ENCODE results near the gene OSGEPL1. TPM values are rescaled to one million over a fixed set of nuclear protein-coding genes. Genes with fewer than 3 reads are reported as not detected.
"Not testable (repeated sequence)": the region's sequence is repeated elsewhere in the genome, so short reads cannot be mapped to it uniquely, and the experiment has no call there.

Gene OSGEPL1
- total and polyA plus RNA-seq, 4 donors, result 3.3 to 14.8 (median 6.4) TPM

DNA sequence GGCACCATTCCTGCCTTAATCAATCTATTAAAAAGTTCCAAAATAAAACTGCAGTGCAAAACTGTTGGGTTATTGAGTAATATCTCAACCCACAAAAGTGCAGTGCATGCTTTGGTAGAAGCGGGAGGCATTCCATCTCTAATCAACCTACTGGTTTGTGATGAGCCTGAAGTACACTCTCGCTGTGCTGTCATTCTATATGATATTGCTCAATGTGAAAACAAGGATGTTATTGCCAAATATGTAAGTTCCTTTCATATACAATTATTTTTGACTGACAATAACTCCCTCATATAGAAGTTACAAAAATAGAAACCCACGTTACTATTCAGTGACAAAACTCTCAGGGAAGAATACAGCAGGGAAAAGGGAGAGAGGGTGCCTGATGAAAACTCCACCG lies 43.0 kb downstream of the OSGEPL1 start:
- ATAC-seq (ENCODE audit: insufficient read depth, low FRiP score), result no peak
- H3K27me3 ChIP-seq (ENCODE audit: control insufficient read depth in 3 of 3, insufficient read depth in 3 of 3, low read length in 2 of 3), result no peaks in the 10 kb centered on the region
- H3K4me3 ChIP-seq, result no peak overlapping the region
- no peak overlapping the region for H3K27ac ChIP-seq (ENCODE audit: low read depth in 1 of 2, low read length in 1 of 2)
- no peaks in the 10 kb centered on the region for H3K9me3 ChIP-seq (ENCODE audit: control insufficient read depth in 4 of 4, insufficient read depth in 3 of 4, low read length in 3 of 4)
- WGBS, 2 donors, result 38 to 73% methylated on average over 4 of the region's 4 CpGs
- peak in 2 of 3 donors; percentile 23 to 27 for DNase-seq
- no peak overlapping the region for H3K9ac ChIP-seq (ENCODE audit: insufficient read depth in 1 of 2, low read length in 2 of 2)
- H3K36me3 ChIP-seq (ENCODE audit: control insufficient read depth in 4 of 4, insufficient read depth in 4 of 4, low read length in 4 of 4), result peaks cover 0 to 6% (median 3%) of the 10 kb centered on the region in 4 donors
- no peak for TF ChIP-seq CTCF (IDR thresholded peaks at IDR 0.05; ENCODE audit: control extremely low read depth, extremely low read depth)
- no peaks in the 10 kb centered on the region for H3K4me1 ChIP-seq (ENCODE audit: control insufficient read depth in 5 of 5, insufficient read depth in 5 of 5, low read length in 5 of 5)

GRCh38 chr2:189717593-189717992 lies 45.0 kb downstream of the OSGEPL1 start:
- H3K9me3 ChIP-seq (ENCODE audit: control insufficient read depth in 4 of 4, insufficient read depth in 3 of 4, low read length in 3 of 4); H3K27me3 ChIP-seq (ENCODE audit: control insufficient read depth in 3 of 3, insufficient read depth in 3 of 3, low read length in 2 of 3); H3K9ac ChIP-seq (ENCODE audit: insufficient read depth in 1 of 2, low read length in 2 of 2); ATAC-seq (ENCODE audit: insufficient read depth, low FRiP score); H3K36me3 ChIP-seq (ENCODE audit: control insufficient read depth in 4 of 4, insufficient read depth in 4 of 4, low read length in 4 of 4); H3K27ac ChIP-seq (ENCODE audit: low read depth in 1 of 2, low read length in 1 of 2); H3K4me1 ChIP-seq (ENCODE audit: control insufficient read depth in 5 of 5, insufficient read depth in 5 of 5, low read length in 5 of 5); H3K4me3 ChIP-seq; DNase-seq: not testable (repeated sequence)
- WGBS, 2 donors, result 88 to 94% methylated on average over 1 of the region's 1 CpG

DNA sequence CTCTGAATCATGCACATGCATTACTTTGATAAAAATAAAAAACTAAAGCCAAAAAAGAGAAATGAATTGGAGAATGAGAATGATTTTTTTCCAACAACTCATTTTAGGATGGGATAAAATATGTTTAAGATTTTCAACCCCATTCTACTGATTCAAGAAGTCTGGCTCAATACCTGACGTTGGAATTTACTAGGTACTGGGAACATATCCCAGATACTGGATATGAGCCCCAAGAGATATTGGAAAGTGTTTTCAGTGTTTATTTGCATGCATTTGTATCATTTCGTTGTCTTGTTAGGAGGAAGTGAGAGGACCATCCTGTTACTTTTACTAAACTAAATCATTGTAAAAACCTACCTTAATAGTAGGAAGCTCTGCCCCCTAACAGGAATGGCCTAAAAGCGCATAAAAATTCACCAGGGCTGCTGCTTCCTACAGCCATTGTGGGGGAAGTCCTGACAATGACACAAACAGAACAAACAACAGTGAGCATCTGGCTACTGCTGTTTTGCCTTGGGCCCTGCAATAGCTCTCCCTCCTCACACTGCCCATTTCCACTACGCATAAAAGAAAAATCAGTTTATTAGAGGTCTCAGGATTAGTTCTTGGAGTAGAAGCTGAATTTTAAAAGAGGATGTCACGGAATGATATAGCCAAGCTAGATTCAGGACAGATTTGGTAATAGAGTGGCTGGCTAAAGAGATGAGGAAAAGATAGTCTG lies 52.9 kb downstream of the OSGEPL1 start:
- peaks cover 4 to 8% (median 6%) of the 10 kb centered on the region in 4 donors for H3K36me3 ChIP-seq (ENCODE audit: control insufficient read depth in 4 of 4, insufficient read depth in 4 of 4, low read length in 4 of 4)
- H3K27me3 ChIP-seq (ENCODE audit: control insufficient read depth in 3 of 3, insufficient read depth in 3 of 3, low read length in 2 of 3), result no peaks in the 10 kb centered on the region
- H3K27ac ChIP-seq (ENCODE audit: low read depth in 1 of 2, low read length in 1 of 2), result no peak overlapping the region
- no peaks in the 10 kb centered on the region for H3K4me1 ChIP-seq (ENCODE audit: control insufficient read depth in 5 of 5, insufficient read depth in 5 of 5, low read length in 5 of 5)
- 72 to 84% methylated on average over 5 of the region's 5 CpGs for WGBS, 2 donors
- no peak for ATAC-seq (ENCODE audit: insufficient read depth, low FRiP score)
- no peak for DNase-seq
- no peak overlapping the region for H3K4me3 ChIP-seq
- no peak overlapping the region for H3K9ac ChIP-seq (ENCODE audit: insufficient read depth in 1 of 2, low read length in 2 of 2)
- TF ChIP-seq CTCF (IDR thresholded peaks at IDR 0.05; ENCODE audit: control extremely low read depth, extremely low read depth), result no peak
- H3K9me3 ChIP-seq (ENCODE audit: control insufficient read depth in 4 of 4, insufficient read depth in 3 of 4, low read length in 3 of 4), result no peaks in the 10 kb centered on the region

- Histone ChIP-seq H3K9me3 (ENCODE audit: control insufficient read depth in 4 of 4, insufficient read depth in 3 of 4, low read length in 3 of 4) (no peaks in the 10 kb centered on the region), H3K36me3 (ENCODE audit: control insufficient read depth in 4 of 4, insufficient read depth in 4 of 4, low read length in 4 of 4) (peaks cover 0 to 6% (median 3%) of the 10 kb centered on the region in 4 donors), H3K4me3 (no peak overlapping the region), H3K27me3 (ENCODE audit: control insufficient read depth in 3 of 3, insufficient read depth in 3 of 3, low read length in 2 of 3) (no peaks in the 10 kb centered on the region), H3K4me1 (ENCODE audit: control insufficient read depth in 5 of 5, insufficient read depth in 5 of 5, low read length in 5 of 5) (no peaks in the 10 kb centered on the region), H3K27ac (ENCODE audit: low read depth in 1 of 2, low read length in 1 of 2) (no peak overlapping the region), H3K9ac (ENCODE audit: insufficient read depth in 1 of 2, low read length in 2 of 2) (no peak overlapping the region)
- no peak for TF ChIP-seq CTCF (IDR thresholded peaks at IDR 0.05; ENCODE audit: control extremely low read depth, extremely low read depth)
- DNase-seq (no peak), ATAC-seq (ENCODE audit: insufficient read depth, low FRiP score) (no peak)
Measured at GRCh38 chr2:189702071-189702470, 60.5 kb downstream of the OSGEPL1 start.

All from lung (tissue), 12 donors.